ENCODE results near the gene MYF6.

GRCh38 chr12:80700327-80700726 lies 7.1 kb upstream of the MYF6 start:
- TF ChIP-seq CTCF (IDR thresholded peaks at IDR 0.05), result no peak
- no peak for TF ChIP-seq EZH2 (IDR thresholded peaks at IDR 0.05; ENCODE audit: borderline replicate concordance, insufficient read depth, low read depth, low read length, poor library complexity, severe bottlenecking)

All from B cell (primary cell).